K562 (cell line): ENCODE measurements around the gene SERTAD2. TPM values are rescaled to one million over a fixed set of nuclear protein-coding genes. Genes with fewer than 3 reads are reported as not detected.

Experiments
- ATAC-seq: fragments of 200-7000 bp; cut with Tn5 transposase; 3 replicates; pipeline ENCODE4 v1.9.1; 2020; ENCODE audit warnings: moderate library complexity
- BruUV-seq: library from RNA; stranded (reverse); fragments of 400-500 nt; replicated peaks from 2 replicates; lab custom pipeline; 2021; lab: Mats Ljungman, UMichigan
- CTCF ChIA-PET: fragments of 300-600 bp; formaldehyde crosslinking; extraction: SDS; loops from one replicate; lab custom pipeline; 2021; ENCODE audit warnings: low intra/inter-chr PET ratio; lab: Yijun Ruan, JAX
- POLR2A ChIA-PET: fragments of 300-600, 350-650 bp; sonication (Branson Sonifier 250); formaldehyde crosslinking; extraction: SDS; loops from one replicate; lab custom pipeline; 2021; ENCODE audit warnings: antibody characterized with exemption, inconsistent platforms; lab: Yijun Ruan, JAX
- DNase-seq, 4 experiments: peaks; one replicate each; pipeline versions ENCODE4 v3.0.0 to v3.0.0-alpha.2; 2011 to 2018; ENCODE audit warnings: low spot score in 3 of 4, mixed read lengths in 3 of 4; ENCODE audit errors: extremely low read depth in 1 of 4
- FAIRE-seq: peaks from 2 replicates; lab custom pipeline; 2011; peaks lifted over from hg19 to GRCh38; lab: Jason Lieb, UNC
- H2AFZ ChIP-seq: 2 replicates; pipeline ENCODE4 v1.6.0; 2011; ENCODE audit warnings: low read depth, low read length, control low read depth, inconsistent platforms
- H3K27ac ChIP-seq: fragments of 200-600 bp; 3 replicates; pipeline ENCODE4 v1.8.0; 2011; ENCODE audit warnings: low read depth, mild to moderate bottlenecking, control low read depth, inconsistent platforms, low read length, moderate library complexity, mixed read lengths; ENCODE audit errors: extremely low read depth
- H3K27me3 ChIP-seq, 2 experiments: fragments of 300-600 bp in 1 of 2; 2 replicates in 1 of 2; 3 replicates in 1 of 2; pipeline versions ENCODE4 v1.6.0 to v1.8.0; 2011; ENCODE audit warnings: inconsistent platforms in 2 of 2, low read length in 2 of 2, mild to moderate bottlenecking in 1 of 2, mixed read lengths in 1 of 2, moderate library complexity in 1 of 2; ENCODE audit not compliant: control insufficient read depth in 2 of 2, insufficient read depth in 2 of 2
- H3K36me3 ChIP-seq: fragments of 300-600 bp; 3 replicates; pipeline ENCODE4 v1.8.0; 2011; ENCODE audit warnings: mild to moderate bottlenecking, low read length, inconsistent platforms; ENCODE audit not compliant: control insufficient read depth, insufficient read depth
- H3K4me1 ChIP-seq, 2 experiments: fragments of 200-600 bp in 1 of 2; replicated peaks in 1 of 2; 2 replicates in 1 of 2; 3 replicates in 1 of 2; pipeline versions ENCODE4 v1.5.1 to v1.8.0; 2011; ENCODE audit warnings: inconsistent platforms in 2 of 2, low read length in 2 of 2, mild to moderate bottlenecking in 1 of 2, mixed read lengths in 1 of 2, moderate library complexity in 1 of 2; ENCODE audit not compliant: control insufficient read depth in 2 of 2, insufficient read depth in 2 of 2
- H3K4me2 ChIP-seq: 2 replicates; pipeline ENCODE4 v1.6.1; 2011; ENCODE audit warnings: low read length, control low read depth, inconsistent platforms, mixed read lengths; ENCODE audit not compliant: insufficient read depth
- H3K4me3 ChIP-seq: fragments of 200-600 bp; sonication (generic), shearing (Covaris generic); 2 replicates; pipeline ENCODE4 v1.5.1; 2016; ENCODE audit warnings: control low read depth, inconsistent platforms
- H3K79me2 ChIP-seq: fragments of 200-600 bp; 3 replicates; pipeline ENCODE4 v1.8.0; 2011; ENCODE audit warnings: low read length, inconsistent platforms; ENCODE audit not compliant: control insufficient read depth, insufficient read depth
- H3K9ac ChIP-seq, 2 experiments: 2 replicates each; pipeline versions ENCODE4 v1.6.0 to v1.6.1; 2011; ENCODE audit warnings: low read depth in 2 of 2, low read length in 2 of 2, control low read depth in 1 of 2, inconsistent platforms in 1 of 2, mild to moderate bottlenecking in 1 of 2, mixed read lengths in 1 of 2; ENCODE audit not compliant: insufficient read depth in 1 of 2
- H3K9me1 ChIP-seq: one replicate; pipeline ENCODE4 v1.6.0; 2011; ENCODE audit warnings: inconsistent platforms, mild to moderate bottlenecking, low read length, moderate library complexity; ENCODE audit not compliant: control insufficient read depth, insufficient read depth
- H3K9me3 ChIP-seq: replicated peaks from 2 replicates; pipeline ENCODE4 v1.5.1; 2011; ENCODE audit warnings: low read depth, low read length, inconsistent platforms; ENCODE audit not compliant: control insufficient read depth, insufficient read depth
- H4K20me1 ChIP-seq: replicated peaks from 2 replicates; pipeline ENCODE4 v1.6.1; 2011; ENCODE audit warnings: low read length, inconsistent platforms, mixed read lengths; ENCODE audit not compliant: control insufficient read depth, insufficient read depth
- BHLHE40 ChIP-seq: IDR thresholded peaks from 2 replicates; pipeline ENCODE4 v1.6.1; 2011; ENCODE audit warnings: low read length, improper control_type of control experiment
- CCAR2 ChIP-seq: fragments of 200-400 bp; formaldehyde crosslinking; IDR thresholded peaks from 2 replicates; pipeline ENCODE4 v1.6.1; 2017; ENCODE audit warnings: mild to moderate bottlenecking, low read depth, low read length
- DEAF1 ChIP-seq: fragments of 450-650 bp; formaldehyde crosslinking; IDR thresholded peaks from 2 replicates; pipeline ENCODE4 v1.4.0; 2020; ENCODE audit warnings: mild to moderate bottlenecking, moderate library complexity
- GABPB1 ChIP-seq: sonication (generic); formaldehyde crosslinking; IDR thresholded peaks from 2 replicates; pipeline ENCODE4 v1.8.0; 2022; ENCODE audit warnings: mild to moderate bottlenecking, missing genetic modification reagents
- HNRNPK ChIP-seq: fragments of 200-400 bp; formaldehyde crosslinking; IDR thresholded peaks from one replicate; pipeline ENCODE4 v1.6.1; 2018; ENCODE audit warnings: mild to moderate bottlenecking, low read depth, low read length; ENCODE audit not compliant: poor library complexity, severe bottlenecking
- MAFF ChIP-seq: IDR thresholded peaks from 2 replicates; pipeline ENCODE4 v1.6.1; 2012; ENCODE audit warnings: low read length, improper control_type of control experiment
- MAFK ChIP-seq: IDR thresholded peaks from 2 replicates; pipeline ENCODE4 v1.6.1; 2011; ENCODE audit warnings: low read length, improper control_type of control experiment
- PHB2 ChIP-seq: fragments of 450-650 bp; IDR thresholded peaks from 2 replicates; pipeline ENCODE4 v1.6.1; 2017; ENCODE audit warnings: low read depth
- PTBP1 ChIP-seq: fragments of 200-400 bp; formaldehyde crosslinking; IDR thresholded peaks from 2 replicates; pipeline ENCODE4 v1.6.1; 2017; ENCODE audit warnings: low read depth, low read length
- SMC3 ChIP-seq: conservative IDR thresholded peaks from 2 replicates; pipeline ENCODE4 v1.6.1; 2011; ENCODE audit warnings: low read depth, low read length, improper control_type of control experiment; ENCODE audit not compliant: insufficient read depth
- STAG1 ChIP-seq: sonication (generic); formaldehyde crosslinking; IDR thresholded peaks from 2 replicates; pipeline ENCODE4 v1.5.0; 2020; ENCODE audit warnings: missing genetic modification reagents, borderline replicate concordance
- ZHX1 ChIP-seq: fragments of 150-350 bp; conservative IDR thresholded peaks from 2 replicates; pipeline ENCODE4 v1.6.1; 2014; ENCODE audit warnings: low read length
- ZNF561 ChIP-seq: fragments of 450-650 bp; formaldehyde crosslinking; conservative IDR thresholded peaks from 2 replicates; pipeline ENCODE4 v1.4.0; 2020; ENCODE audit warnings: mild to moderate bottlenecking, moderate library complexity
- WGBS: fragments of 100-300 bp; shearing (Covaris generic); methylation state at CpG from one replicate; pipeline ENCODE4 v1.1.6; 2016; ENCODE audit warnings: low coverage, mixed read lengths; ENCODE audit not compliant: insufficient coverage; ENCODE audit errors: missing lambda C conversion rate; 5-methylcytosine and 5-hydroxymethylcytosine counted together
- in situ Hi-C: fragments of 300-500 bp; cut with MboI; formaldehyde crosslinking; loops from 4 replicates; pipeline ENCODE4 v1.15.0; 2018; ENCODE audit warnings: inconsistent platforms, mixed read lengths
- intact Hi-C: fragments of 100-400 bp; cut with micrococcal nuclease; formaldehyde crosslinking; loops from 2 replicates; pipeline ENCODE4 v1.14.2; 2022
- polyA plus RNA-seq, 8 experiments: library from polyadenylated mRNA; depleted of rRNA in 4 of 8; stranded (reverse) in 5 of 8; unstranded in 3 of 8; fragments of >200 nt; fragmentation: Nextera tagmentation in 2 of 8; fragmentation: Illumina TruSeq in 1 of 8; extraction: Ambion mirVana in 2 of 8; extraction: Trizol in 1 of 8; gene quantifications; 2 replicates each; pipeline versions ENCODE4 v1.2.1 to v1.2.3, GENCODE V29; 2011 to 2014; ENCODE audit warnings: inconsistent platforms in 1 of 8, missing spikeins in 1 of 8
- total RNA-seq, 7 experiments: library from RNA; depleted of rRNA in 6 of 7; stranded (reverse); fragments of >200 nt in 6 of 7; fragmentation: Illumina TruSeq in 2 of 7; extraction: Trizol in 2 of 7; gene quantifications; 2 replicates each; pipeline versions ENCODE4 v1.2.1 to v1.2.3, GENCODE V29; 2011 to 2021; ENCODE audit warnings: low replicate concordance in 1 of 7
- TF ChIP-seq, protein P1 (sequence below): fragments of 200-800 bp; sonication (Bioruptor generic); IDR thresholded peaks from 2 replicates; pipeline ENCODE4 v1.6.1; 2016; ENCODE audit warnings: missing genetic modification characterization, missing compliant biosample characterization

SERTAD2 gene
- total and polyA plus RNA-seq, 9 of the 15 experiments (the other 6 are each of a cell fraction or from before 2014, with no cell fraction given) = 3.0 to 12.5 (median 6.1) TPM

GRCh38 chr2:64696636-64697035, 42.9 kb upstream of the SERTAD2 start:
- intact Hi-C loops (no loop called here), in situ Hi-C loops (no loop called here)
- H3K9me1 ChIP-seq = no peaks in the 10 kb centered on the region
- no peak for DNase-seq
- FAIRE-seq = no peak
- peaks cover 0 to 10% of the 10 kb centered on the region in 2 experiments; a peak in 1 of 5 replicates for H3K4me1 ChIP-seq
- no peak overlapping the region for H3K9ac ChIP-seq
- H3K27me3 ChIP-seq = no peaks in the 10 kb centered on the region
- ChIA-PET CTCF (no interaction called here), POLR2A (interaction anchor here (0.7 to 0.8 kb wide), 2 partner anchors 44 to 89 kb away, joined by 3 read pairs; no protein-coding TSS in a partner anchor)
- H3K36me3 ChIP-seq = no peaks in the 10 kb centered on the region
- H3K79me2 ChIP-seq = no peaks in the 10 kb centered on the region
- H2AFZ ChIP-seq = no peak overlapping the region
- 41% methylated on average over 1 of the region's 1 CpG for WGBS
- H3K4me2 ChIP-seq = no peak overlapping the region
- H3K27ac ChIP-seq = no peak overlapping the region
- no peaks in the 10 kb centered on the region for H3K9me3 ChIP-seq
- ATAC-seq = no peak
- H3K4me3 ChIP-seq = no peak overlapping the region
- H4K20me1 ChIP-seq = no peaks in the 10 kb centered on the region
- no TSS peak for BruUV-seq
- no peak for TF ChIP-seq CCAR2
- no peak for TF ChIP-seq PTBP1
- TF ChIP-seq, protein P1, sequence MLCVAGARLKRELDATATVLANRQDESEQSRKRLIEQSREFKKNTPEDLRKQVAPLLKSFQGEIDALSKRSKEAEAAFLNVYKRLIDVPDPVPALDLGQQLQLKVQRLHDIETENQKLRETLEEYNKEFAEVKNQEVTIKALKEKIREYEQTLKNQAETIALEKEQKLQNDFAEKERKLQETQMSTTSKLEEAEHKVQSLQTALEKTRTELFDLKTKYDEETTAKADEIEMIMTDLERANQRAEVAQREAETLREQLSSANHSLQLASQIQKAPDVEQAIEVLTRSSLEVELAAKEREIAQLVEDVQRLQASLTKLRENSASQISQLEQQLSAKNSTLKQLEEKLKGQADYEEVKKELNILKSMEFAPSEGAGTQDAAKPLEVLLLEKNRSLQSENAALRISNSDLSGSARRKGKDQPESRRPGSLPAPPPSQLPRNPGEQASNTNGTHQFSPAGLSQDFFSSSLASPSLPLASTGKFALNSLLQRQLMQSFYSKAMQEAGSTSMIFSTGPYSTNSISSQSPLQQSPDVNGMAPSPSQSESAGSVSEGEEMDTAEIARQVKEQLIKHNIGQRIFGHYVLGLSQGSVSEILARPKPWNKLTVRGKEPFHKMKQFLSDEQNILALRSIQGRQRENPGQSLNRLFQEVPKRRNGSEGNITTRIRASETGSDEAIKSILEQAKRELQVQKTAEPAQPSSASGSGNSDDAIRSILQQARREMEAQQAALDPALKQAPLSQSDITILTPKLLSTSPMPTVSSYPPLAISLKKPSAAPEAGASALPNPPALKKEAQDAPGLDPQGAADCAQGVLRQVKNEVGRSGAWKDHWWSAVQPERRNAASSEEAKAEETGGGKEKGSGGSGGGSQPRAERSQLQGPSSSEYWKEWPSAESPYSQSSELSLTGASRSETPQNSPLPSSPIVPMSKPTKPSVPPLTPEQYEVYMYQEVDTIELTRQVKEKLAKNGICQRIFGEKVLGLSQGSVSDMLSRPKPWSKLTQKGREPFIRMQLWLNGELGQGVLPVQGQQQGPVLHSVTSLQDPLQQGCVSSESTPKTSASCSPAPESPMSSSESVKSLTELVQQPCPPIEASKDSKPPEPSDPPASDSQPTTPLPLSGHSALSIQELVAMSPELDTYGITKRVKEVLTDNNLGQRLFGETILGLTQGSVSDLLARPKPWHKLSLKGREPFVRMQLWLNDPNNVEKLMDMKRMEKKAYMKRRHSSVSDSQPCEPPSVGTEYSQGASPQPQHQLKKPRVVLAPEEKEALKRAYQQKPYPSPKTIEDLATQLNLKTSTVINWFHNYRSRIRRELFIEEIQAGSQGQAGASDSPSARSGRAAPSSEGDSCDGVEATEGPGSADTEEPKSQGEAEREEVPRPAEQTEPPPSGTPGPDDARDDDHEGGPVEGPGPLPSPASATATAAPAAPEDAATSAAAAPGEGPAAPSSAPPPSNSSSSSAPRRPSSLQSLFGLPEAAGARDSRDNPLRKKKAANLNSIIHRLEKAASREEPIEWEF (CRISPR knock-in tag) = no peak
- no peak for TF ChIP-seq BHLHE40
- TF ChIP-seq MAFF = no peak
- TF ChIP-seq HNRNPK = no peak
- TF ChIP-seq SMC3 = no peak
- TF ChIP-seq DEAF1 = no peak
- no peak for TF ChIP-seq ZHX1
- no peak for TF ChIP-seq ZNF561
- no peak for TF ChIP-seq MAFK
- TF ChIP-seq GABPB1 (CRISPR knock-in tag) = no peak
- no peak for TF ChIP-seq STAG1 (CRISPR knock-in tag)
- no peak for TF ChIP-seq PHB2
